Central memory CD4-positive, alpha-beta T cell (primary cell): ENCODE measurements around the gene PTPRE.

ENCODE experiments used
- DNase-seq: peaks from one replicate; pipeline ENCODE4 v3.0.0; 2022

Gene PTPRE

DNA sequence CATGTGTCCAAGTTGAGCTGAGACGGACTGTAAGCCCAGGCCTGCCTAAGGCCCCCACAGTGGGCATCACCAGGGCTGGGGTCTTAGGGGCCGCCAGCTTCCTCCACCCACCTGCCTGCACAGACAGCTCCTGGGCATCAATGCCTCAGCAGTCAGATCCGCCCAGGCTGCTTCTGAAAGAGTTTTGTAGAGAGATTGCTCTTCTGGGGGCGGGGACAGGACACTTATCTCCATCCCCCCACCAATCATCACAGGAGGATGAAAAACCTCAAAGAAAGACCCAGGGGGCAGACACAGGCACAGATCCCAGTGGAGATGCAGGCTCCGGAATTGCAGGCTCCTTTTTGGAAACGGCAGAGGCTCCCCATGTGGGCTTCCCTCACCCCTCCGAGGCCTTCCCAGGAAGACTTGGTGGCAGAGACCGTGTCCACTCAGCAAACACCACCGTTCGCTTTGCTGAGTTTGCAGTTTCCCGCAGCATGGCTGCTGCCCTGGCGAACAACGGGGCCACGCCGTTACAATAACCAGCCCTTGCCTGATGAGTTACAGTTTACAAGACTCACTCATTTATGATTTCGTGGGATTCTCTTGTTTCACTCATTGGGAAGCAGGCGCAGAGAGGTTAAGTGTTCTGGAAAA is 122.9 kb downstream of the PTPRE start:
- DNase-seq: no peak

- no peak for DNase-seq
These were observed 123.7 kb downstream of the PTPRE start for GRCh38 chr10:128030498-128031072.

GRCh38 chr10:128031216-128031615 is 124.3 kb downstream of the PTPRE start:
- DNase-seq: no peak

DNA sequence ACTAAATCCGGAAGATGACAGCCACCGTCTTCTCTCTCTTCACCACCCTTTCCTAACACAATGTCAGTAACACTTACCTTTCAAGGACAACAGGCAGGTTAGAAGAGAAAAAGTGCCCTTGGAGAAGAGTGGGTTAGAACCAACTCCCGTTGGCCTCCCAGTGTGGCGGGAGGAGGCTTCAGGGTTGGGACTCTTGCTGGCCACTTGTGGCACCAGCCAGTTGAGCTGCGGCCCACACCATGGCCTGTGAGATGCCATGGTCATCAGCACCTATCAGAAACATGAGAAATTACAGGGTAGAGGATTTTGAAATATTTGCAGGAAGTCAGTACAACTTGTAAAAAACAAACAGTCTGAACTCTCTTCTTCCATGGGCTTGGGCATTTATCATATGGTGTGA is 125.6 kb downstream of the PTPRE start:
- no peak for DNase-seq

- peak; percentile 43 for DNase-seq
These were observed 128.7 kb downstream of the PTPRE start for GRCh38 chr10:128035557-128035973.

- no peak for DNase-seq
These were observed 129.2 kb downstream of the PTPRE start for GRCh38 chr10:128036011-128036615.

- DNase-seq: no peak
These were observed 130.0 kb downstream of the PTPRE start for GRCh38 chr10:128036746-128037543.

DNA sequence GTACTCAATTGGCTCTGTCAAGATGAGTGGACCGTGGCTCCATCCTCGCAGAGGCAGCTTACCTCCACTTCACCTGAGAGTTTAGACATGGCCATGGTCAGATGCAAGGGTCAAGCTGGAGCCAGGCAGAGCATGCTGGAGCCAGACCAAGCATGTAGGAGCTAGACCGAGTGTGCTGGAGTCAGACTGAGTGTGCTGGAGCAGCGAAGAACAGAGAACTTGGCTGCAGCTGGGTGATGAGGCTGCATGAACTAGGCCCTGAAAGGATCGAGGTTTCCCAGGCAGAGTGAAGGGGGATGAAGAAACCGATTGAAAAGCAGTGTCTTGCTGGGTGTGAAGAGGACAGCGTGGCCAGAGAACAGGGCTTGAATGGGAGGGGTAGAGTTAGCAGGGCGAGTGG is 133.2 kb downstream of the PTPRE start:
- no peak for DNase-seq

- DNase-seq: no peak
These were observed 133.8 kb downstream of the PTPRE start for GRCh38 chr10:128040681-128041080.

- no peak for DNase-seq
These were observed 135.3 kb downstream of the PTPRE start for GRCh38 chr10:128042131-128042610.

DNA sequence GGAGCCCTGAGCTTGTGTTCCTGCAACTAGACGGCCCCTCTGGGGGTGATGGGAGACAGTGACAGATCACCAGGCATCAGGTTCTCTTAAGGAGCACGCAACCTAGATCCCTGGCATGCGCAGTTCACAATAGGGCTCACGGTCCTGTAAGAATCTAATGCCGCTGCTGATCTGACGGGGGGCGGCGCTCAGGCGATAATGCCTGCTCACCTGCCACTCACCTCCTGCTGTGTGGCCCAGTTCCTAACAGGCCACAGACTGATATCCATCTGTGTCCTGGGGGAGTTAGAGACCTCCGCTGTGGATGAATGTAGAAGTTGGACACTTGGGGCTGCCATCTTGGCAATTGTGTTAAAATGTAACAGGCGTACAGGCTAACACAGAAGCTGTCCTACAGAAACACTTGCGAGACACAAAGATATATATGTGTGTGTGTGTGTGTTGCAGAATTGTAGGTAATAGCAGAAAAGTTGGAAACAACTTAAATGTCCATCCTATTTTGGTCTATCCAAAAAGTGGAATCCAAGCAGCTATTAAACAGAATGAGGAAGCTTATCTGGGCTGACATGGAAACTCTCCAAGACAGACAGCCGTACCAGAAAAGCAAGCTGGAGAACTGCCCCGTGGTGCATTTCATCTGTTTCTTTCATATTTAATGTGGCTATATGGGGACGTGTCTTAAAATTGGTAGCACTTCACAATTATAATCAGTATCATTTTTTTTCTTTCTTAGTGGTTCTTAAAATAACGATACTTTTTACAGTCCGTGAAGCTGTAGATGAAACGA is 136.5 kb downstream of the PTPRE start:
- no peak for DNase-seq

- no peak for DNase-seq
These were observed 137.3 kb downstream of the PTPRE start for GRCh38 chr10:128044186-128044585.

GRCh38 chr10:128044961-128045832 is 138.3 kb downstream of the PTPRE start:
- no peak for DNase-seq

GRCh38 chr10:128045833-128046120 is 138.9 kb downstream of the PTPRE start:
- DNase-seq: no peak

DNA sequence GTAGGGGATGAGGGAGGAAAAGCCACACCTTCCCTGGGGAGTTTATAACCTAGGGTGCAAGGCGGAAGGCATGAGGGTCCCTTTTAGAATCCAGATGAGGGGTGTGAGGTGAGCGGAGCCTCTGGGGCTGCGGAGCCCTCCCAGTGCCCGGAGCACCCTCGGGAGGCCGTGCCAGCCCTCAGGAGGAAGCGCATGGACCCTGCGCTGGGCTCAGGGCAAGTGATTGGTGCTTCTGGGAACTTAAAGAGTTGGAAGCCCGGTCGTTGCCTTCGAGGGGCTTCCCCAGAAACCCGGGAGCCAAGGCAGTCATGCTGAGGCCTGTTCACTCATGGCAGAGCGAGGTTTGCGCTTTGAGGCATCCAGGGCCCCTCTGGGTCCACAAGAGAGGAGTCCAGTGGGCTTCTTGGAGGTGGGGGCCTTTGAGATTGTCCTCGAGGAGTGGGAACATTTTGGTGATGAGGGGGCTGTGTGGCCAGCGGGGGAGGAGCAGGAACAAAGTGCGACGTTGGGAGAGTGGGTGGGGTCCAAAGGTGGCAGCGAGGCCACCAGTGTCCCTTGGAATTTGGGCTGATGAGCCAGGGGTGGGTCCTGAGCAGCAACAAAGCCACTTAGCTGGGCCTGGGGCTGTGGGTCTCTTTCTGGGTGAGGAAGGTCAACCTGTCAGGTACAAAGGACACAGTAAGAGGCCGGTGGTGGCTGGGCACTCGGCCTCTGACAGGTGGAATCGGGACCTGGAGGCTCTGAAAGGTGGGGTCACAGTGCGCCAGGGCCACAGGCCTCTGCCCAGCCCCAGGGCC is 139.5 kb downstream of the PTPRE start:
- DNase-seq: no peak

DNA sequence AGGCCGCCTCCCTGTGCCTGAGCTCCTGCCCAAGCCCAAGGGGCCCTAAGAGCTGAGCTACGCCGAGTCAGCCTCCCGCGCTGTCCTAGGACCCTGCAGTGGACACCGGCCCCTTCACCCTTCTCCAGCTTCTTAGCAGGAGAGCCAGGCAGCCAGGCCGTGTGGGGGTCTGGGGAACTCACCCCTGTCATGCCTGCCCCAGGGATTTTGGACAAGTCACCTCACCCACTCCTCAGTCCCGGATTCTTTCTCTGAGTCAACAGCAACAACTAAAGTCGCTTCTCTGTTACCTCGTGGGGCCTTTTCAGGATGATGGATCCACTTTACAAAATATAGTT is 140.0 kb downstream of the PTPRE start:
- DNase-seq: no peak

DNA sequence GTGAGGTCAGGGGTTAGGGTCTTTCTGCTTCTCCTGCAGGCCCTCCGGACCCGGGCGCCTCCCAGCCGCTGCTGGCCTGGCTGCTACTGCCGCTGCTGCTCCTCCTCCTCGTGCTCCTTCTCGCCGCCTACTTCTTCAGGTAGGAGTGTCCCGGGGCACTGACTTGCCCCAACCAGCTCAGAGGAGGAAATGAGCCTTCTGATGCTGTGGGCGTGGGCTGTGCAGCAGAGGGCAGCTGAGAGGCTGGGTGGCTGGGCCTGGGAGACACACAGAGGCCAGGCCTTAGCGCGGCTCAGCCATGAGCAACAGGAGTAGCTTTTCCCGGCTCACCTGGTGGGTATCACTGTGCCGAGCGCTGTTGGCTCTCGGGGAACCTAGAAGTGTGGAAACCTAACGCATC is 140.4 kb downstream of the PTPRE start:
- DNase-seq: peak; percentile 83

GRCh38 chr10:128047991-128048818 is 141.3 kb downstream of the PTPRE start:
- peak; percentile 36 for DNase-seq

DNA sequence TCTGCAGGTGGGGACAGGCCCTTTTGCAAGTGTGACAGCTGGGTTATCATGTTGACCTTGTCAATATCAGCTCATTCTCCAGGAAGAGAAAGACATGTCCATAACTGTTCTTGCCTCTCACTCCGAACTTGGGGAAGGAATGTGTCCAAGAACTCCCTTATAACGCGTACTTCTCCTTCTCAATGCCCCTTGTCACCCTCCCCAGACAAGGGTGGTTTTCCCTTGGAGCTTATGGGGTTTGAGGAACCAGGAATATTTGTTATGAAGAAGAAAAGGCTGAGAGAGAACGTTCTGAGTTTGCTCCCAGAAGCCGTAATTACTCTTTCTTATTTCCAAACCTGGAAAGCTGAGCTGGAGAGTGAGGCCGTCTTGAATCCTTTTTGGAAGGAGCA is 141.9 kb downstream of the PTPRE start:
- DNase-seq: no peak
